ENCODE data around the gene CHMP4B. TPM values are rescaled to one million over a fixed set of nuclear protein-coding genes. Genes with fewer than 3 reads are reported as not detected.

The CHMP4B gene
- total and polyA plus RNA-seq, 3 donors from 2014 or later: 98.3 to 114 (median 102) TPM

DNA sequence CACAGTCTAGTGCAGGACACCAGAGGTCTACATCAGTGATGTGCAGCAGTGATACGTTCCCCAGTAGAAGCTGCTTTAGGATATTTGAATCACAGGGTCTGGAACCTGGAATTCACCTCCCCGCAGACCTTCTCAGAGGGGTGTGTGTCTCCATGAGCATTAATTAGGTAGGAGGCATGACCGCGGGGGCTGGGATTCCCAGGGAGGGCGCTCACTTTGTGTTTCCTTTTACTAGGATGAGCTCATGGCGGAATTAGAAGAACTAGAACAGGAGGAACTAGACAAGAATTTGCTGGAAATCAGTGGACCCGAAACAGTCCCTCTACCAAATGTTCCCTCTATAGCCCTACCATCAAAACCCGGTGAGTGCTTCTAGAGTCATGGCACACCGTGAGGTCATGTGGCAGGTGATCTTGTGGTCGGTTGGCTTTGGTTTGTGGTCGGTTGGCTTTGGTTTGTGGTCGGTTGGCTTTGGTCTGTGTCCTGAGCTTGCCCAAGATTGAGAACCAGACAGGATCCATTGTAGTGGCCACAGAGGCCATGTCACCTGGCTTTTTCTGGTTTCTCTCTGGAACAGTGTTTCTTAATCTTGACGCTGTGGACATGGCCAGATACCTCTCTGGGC lies 40.8 kb downstream of the CHMP4B start:
- 93 to 96% methylated on average over 12 to 13 of the region's 13 CpGs for WGBS, 2 donors
- DNase-seq: no peak
- no peak overlapping the region for H3K4me3 ChIP-seq
- peaks cover 2% of the 10 kb centered on the region for H3K4me1 ChIP-seq
- H3K27me3 ChIP-seq: no peaks in the 10 kb centered on the region
- intact Hi-C loops (cut with DNase I; ENCODE audit: low total_unique reads): no loop called here
- H3K27ac ChIP-seq: no peak overlapping the region
- no peaks in the 10 kb centered on the region for H3K9me3 ChIP-seq
- H3K36me3 ChIP-seq (ENCODE audit: low read depth, missing control alignments): no peaks in the 10 kb centered on the region
- TF ChIP-seq, protein P1, sequence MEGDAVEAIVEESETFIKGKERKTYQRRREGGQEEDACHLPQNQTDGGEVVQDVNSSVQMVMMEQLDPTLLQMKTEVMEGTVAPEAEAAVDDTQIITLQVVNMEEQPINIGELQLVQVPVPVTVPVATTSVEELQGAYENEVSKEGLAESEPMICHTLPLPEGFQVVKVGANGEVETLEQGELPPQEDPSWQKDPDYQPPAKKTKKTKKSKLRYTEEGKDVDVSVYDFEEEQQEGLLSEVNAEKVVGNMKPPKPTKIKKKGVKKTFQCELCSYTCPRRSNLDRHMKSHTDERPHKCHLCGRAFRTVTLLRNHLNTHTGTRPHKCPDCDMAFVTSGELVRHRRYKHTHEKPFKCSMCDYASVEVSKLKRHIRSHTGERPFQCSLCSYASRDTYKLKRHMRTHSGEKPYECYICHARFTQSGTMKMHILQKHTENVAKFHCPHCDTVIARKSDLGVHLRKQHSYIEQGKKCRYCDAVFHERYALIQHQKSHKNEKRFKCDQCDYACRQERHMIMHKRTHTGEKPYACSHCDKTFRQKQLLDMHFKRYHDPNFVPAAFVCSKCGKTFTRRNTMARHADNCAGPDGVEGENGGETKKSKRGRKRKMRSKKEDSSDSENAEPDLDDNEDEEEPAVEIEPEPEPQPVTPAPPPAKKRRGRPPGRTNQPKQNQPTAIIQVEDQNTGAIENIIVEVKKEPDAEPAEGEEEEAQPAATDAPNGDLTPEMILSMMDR (IDR thresholded peaks at IDR 0.05): no peak
- TF ChIP-seq POLR2A (IDR thresholded peaks at IDR 0.05): no peak

GRCh38 chr20:33852626-33853506 lies 41.7 kb downstream of the CHMP4B start:
- no peak for TF ChIP-seq POLR2A (IDR thresholded peaks at IDR 0.05)
- TF ChIP-seq, protein P1 (IDR thresholded peaks at IDR 0.05): no peak
- intact Hi-C loops (cut with DNase I; ENCODE audit: low total_unique reads): no loop called here
- Histone ChIP-seq H3K9me3 (no peaks in the 10 kb centered on the region), H3K27me3 (no peaks in the 10 kb centered on the region), H3K27ac (no peak overlapping the region), H3K36me3 (ENCODE audit: low read depth, missing control alignments) (no peaks in the 10 kb centered on the region), H3K4me1 (no peaks in the 10 kb centered on the region), H3K4me3 (no peak overlapping the region)
- no peak for DNase-seq
- 94 to 95% methylated on average over 11 of the region's 11 CpGs for WGBS, 2 donors

- no peaks in the 10 kb centered on the region for H3K9me3 ChIP-seq
- no peaks in the 10 kb centered on the region for H3K27me3 ChIP-seq
- WGBS, 2 donors: 91 to 94% methylated on average over 14 of the region's 14 CpGs
- H3K36me3 ChIP-seq (ENCODE audit: low read depth, missing control alignments): no peaks in the 10 kb centered on the region
- TF ChIP-seq, protein P1 (IDR thresholded peaks at IDR 0.05): no peak
- TF ChIP-seq POLR2A (IDR thresholded peaks at IDR 0.05): no peak
- no peak for DNase-seq
- no peak overlapping the region for H3K4me3 ChIP-seq
- intact Hi-C loops (cut with DNase I; ENCODE audit: low total_unique reads): no loop called here
- no peaks in the 10 kb centered on the region for H3K4me1 ChIP-seq
- no peak overlapping the region for H3K27ac ChIP-seq
Measured at GRCh38 chr20:33853507-33853813, 42.3 kb downstream of the CHMP4B start.

GRCh38 chr20:33857722-33858563 lies 46.8 kb downstream of the CHMP4B start:
- WGBS, 2 donors: 78 to 84% methylated on average over 13 of the region's 13 CpGs
- no peaks in the 10 kb centered on the region for H3K27me3 ChIP-seq
- no peak for DNase-seq
- H3K36me3 ChIP-seq (ENCODE audit: low read depth, missing control alignments): no peaks in the 10 kb centered on the region
- no peak overlapping the region for H3K4me3 ChIP-seq
- H3K9me3 ChIP-seq: no peaks in the 10 kb centered on the region
- intact Hi-C loops (cut with DNase I; ENCODE audit: low total_unique reads): no loop called here
- H3K27ac ChIP-seq: no peak overlapping the region
- peaks cover 9% of the 10 kb centered on the region for H3K4me1 ChIP-seq
- TF ChIP-seq, protein P1 (IDR thresholded peaks at IDR 0.05): no peak
- no peak for TF ChIP-seq POLR2A (IDR thresholded peaks at IDR 0.05)
